Liver (tissue), 9 donors: ENCODE results near the gene CCL4L2. TPM values are rescaled to one million over a fixed set of nuclear protein-coding genes. Genes with fewer than 3 reads are reported as not detected.

Experiments used
- DNase-seq: peaks from one replicate; pipeline ENCODE4 v3.0.0-alpha.2; 2017; ENCODE audit warnings: low spot score
- H3K27ac ChIP-seq, 2 donors: one replicate each; pipeline ENCODE4 v1.7.0; 2013; ENCODE audit warnings: inconsistent platforms in 2 of 2, low read length in 2 of 2, control low read depth in 1 of 2, low read depth in 1 of 2, mild to moderate bottlenecking in 1 of 2
- H3K27me3 ChIP-seq, 4 donors: one replicate each; pipeline versions ENCODE4 v1.6.1 to v1.7.0; 2013; ENCODE audit warnings: low read length in 3 of 4, inconsistent platforms in 1 of 4, mild to moderate bottlenecking in 1 of 4, moderate library complexity in 1 of 4; ENCODE audit not compliant: control insufficient read depth in 4 of 4, insufficient read depth in 4 of 4
- H3K36me3 ChIP-seq, 4 donors: one replicate each; pipeline versions ENCODE4 v1.6.1 to v1.7.0; 2013; ENCODE audit warnings: low read length in 3 of 4, mild to moderate bottlenecking in 3 of 4, low read depth in 1 of 4, moderate library complexity in 1 of 4; ENCODE audit not compliant: control insufficient read depth in 4 of 4, insufficient read depth in 3 of 4
- H3K4me1 ChIP-seq, 4 donors: one replicate each; pipeline versions ENCODE4 v1.6.1 to v1.7.0; 2013; ENCODE audit warnings: low read length in 3 of 4, mild to moderate bottlenecking in 3 of 4, moderate library complexity in 1 of 4; ENCODE audit not compliant: control insufficient read depth in 4 of 4, insufficient read depth in 4 of 4
- H3K4me3 ChIP-seq, 3 donors: one replicate each; pipeline versions ENCODE4 v1.6.1 to v1.7.0; 2013; ENCODE audit warnings: low read length in 3 of 3, control low read depth in 1 of 3, low read depth in 1 of 3, mild to moderate bottlenecking in 1 of 3
- H3K9ac ChIP-seq, 2 donors: one replicate each; pipeline ENCODE4 v1.7.0; 2013; ENCODE audit warnings: low read length in 2 of 2, mild to moderate bottlenecking in 2 of 2, moderate library complexity in 2 of 2, control low read depth in 1 of 2, low read depth in 1 of 2
- H3K9me3 ChIP-seq, 4 donors: one replicate each; pipeline versions ENCODE4 v1.6.1 to v1.7.0; 2013; ENCODE audit warnings: low read length in 3 of 4; ENCODE audit not compliant: control insufficient read depth in 4 of 4
- ATF3 ChIP-seq: IDR thresholded peaks from 2 replicates; pipeline ENCODE4 v1.6.1; 2016; ENCODE audit warnings: antibody characterized with exemption
- CTCF ChIP-seq: fragments of 150-350 bp; IDR thresholded peaks from 2 replicates; pipeline ENCODE4 v1.5.1; 2017; ENCODE audit warnings: improper control_type of control experiment, low read depth, low read length; ENCODE audit not compliant: missing input control
- EGR1 ChIP-seq, 2 donors: IDR thresholded peaks; 2 replicates each; pipeline ENCODE4 v1.6.1; 2016 to 2018; ENCODE audit warnings: antibody characterized with exemption in 2 of 2, low read depth in 2 of 2
- FOXA1 ChIP-seq: IDR thresholded peaks from 2 replicates; pipeline ENCODE4 v1.6.1; 2016; ENCODE audit warnings: antibody characterized with exemption
- FOXA2 ChIP-seq: IDR thresholded peaks from 2 replicates; pipeline ENCODE4 v1.6.1; 2016; ENCODE audit warnings: antibody characterized with exemption
- GABPA ChIP-seq, 2 donors: IDR thresholded peaks in 1 of 2; conservative IDR thresholded peaks in 1 of 2; 2 replicates each; pipeline ENCODE4 v1.6.1; 2016; ENCODE audit warnings: antibody characterized with exemption in 2 of 2, mild to moderate bottlenecking in 1 of 2, moderate library complexity in 1 of 2
- HNF4A ChIP-seq, 2 donors: conservative IDR thresholded peaks; 2 replicates each; pipeline ENCODE4 v1.6.1; 2016; ENCODE audit warnings: antibody characterized with exemption in 2 of 2, mild to moderate bottlenecking in 2 of 2
- HNF4G ChIP-seq: IDR thresholded peaks from 2 replicates; pipeline ENCODE4 v1.6.1; 2016; ENCODE audit warnings: antibody characterized with exemption
- JUND ChIP-seq, 2 donors: IDR thresholded peaks; 2 replicates each; pipeline ENCODE4 v1.6.1; 2016; ENCODE audit warnings: antibody characterized with exemption in 2 of 2
- MAX ChIP-seq: IDR thresholded peaks from 2 replicates; pipeline ENCODE4 v1.6.1; 2016; ENCODE audit warnings: antibody characterized with exemption
- NR2F2 ChIP-seq: IDR thresholded peaks from 2 replicates; pipeline ENCODE4 v1.6.1; 2016; ENCODE audit warnings: antibody characterized with exemption
- RAD21 ChIP-seq, 2 donors: IDR thresholded peaks; 2 replicates each; pipeline ENCODE4 v1.6.1; 2016; ENCODE audit warnings: antibody characterized with exemption in 2 of 2, mild to moderate bottlenecking in 2 of 2
- REST ChIP-seq: IDR thresholded peaks from 2 replicates; pipeline ENCODE4 v1.6.1; 2016; ENCODE audit warnings: antibody characterized with exemption, mild to moderate bottlenecking
- RXRA ChIP-seq, 2 donors: IDR thresholded peaks; 2 replicates each; pipeline ENCODE4 v1.6.1; 2017 to 2018; ENCODE audit warnings: antibody characterized with exemption in 2 of 2, mild to moderate bottlenecking in 1 of 2
- SP1 ChIP-seq: IDR thresholded peaks from 2 replicates; pipeline ENCODE4 v1.6.1; 2018; ENCODE audit warnings: antibody characterized with exemption, mild to moderate bottlenecking
- TAF1 ChIP-seq: conservative IDR thresholded peaks from 2 replicates; pipeline ENCODE4 v1.6.1; 2016; ENCODE audit warnings: antibody characterized with exemption, mild to moderate bottlenecking
- YY1 ChIP-seq: IDR thresholded peaks from 2 replicates; pipeline ENCODE4 v1.6.1; 2016; ENCODE audit warnings: antibody characterized with exemption, mild to moderate bottlenecking
- ZBTB33 ChIP-seq: IDR thresholded peaks from 2 replicates; pipeline ENCODE4 v1.6.1; 2016; ENCODE audit warnings: antibody characterized with exemption
- WGBS: extraction: QIAGEN DNeasy Blood & Tissue Kit; methylation state at CpG from one replicate; pipeline ENCODE4 v1.1.7; 2013; 5-methylcytosine and 5-hydroxymethylcytosine counted together
- polyA plus RNA-seq, 2 donors: library from polyadenylated mRNA; stranded (reverse) in 1 of 2; unstranded in 1 of 2; fragments of 200-250 nt in 1 of 2; fragments of >200 nt in 1 of 2; fragmentation: Nextera tagmentation in 1 of 2; extraction: Ambion mirVana in 1 of 2; gene quantifications; one replicate each; pipeline versions ENCODE4 v1.2.1 to v1.2.3, GENCODE V29; 2013 to 2015
- total RNA-seq, 2 donors: library from RNA; depleted of rRNA; stranded (reverse); fragments of >200 nt; gene quantifications; one replicate each; pipeline ENCODE4 v1.2.3, GENCODE V29; 2014
- donor health status: healthy.
- donor health status: healthy.
- donor health status: healthy.
- donor health status: healthy.
- donor health status: healthy.

Gene CCL4L2
- total and polyA plus RNA-seq, 4 donors = 0.50 to 2.8 (median 1.1) TPM

- TF ChIP-seq MAX (no peak), EGR1 (IDR thresholded peaks at IDR 0.05; ENCODE audit: low read depth in 2 of 2) (no peak), FOXA1 (no peak), REST (no peak)
- Histone ChIP-seq H3K27ac (no peak overlapping the region), H3K27me3 (no peaks in the 10 kb centered on the region), H3K4me3 (no peak overlapping the region), H3K36me3 (no peaks in the 10 kb centered on the region), H3K9ac (no peak overlapping the region), H3K4me1 (no peaks in the 10 kb centered on the region), H3K9me3 (no peaks in the 10 kb centered on the region)
- WGBS = 66% methylated on average over 4 of the region's 4 CpGs
- DNase-seq = no peak
Observed at GRCh38 chr17:36212272-36212605, 1.4 kb downstream of the CCL4L2 start.

GRCh38 chr17:36212966-36213365 is 2.1 kb downstream of the CCL4L2 start:
- H3K4me3 ChIP-seq = no peak overlapping the region
- no peak overlapping the region for H3K9ac ChIP-seq
- no peaks in the 10 kb centered on the region for H3K9me3 ChIP-seq
- H3K27me3 ChIP-seq = no peaks in the 10 kb centered on the region
- H3K27ac ChIP-seq = no peak overlapping the region
- TF ChIP-seq HNF4A (conservative IDR thresholded peaks at IDR 0.05) (no peak), CTCF (no peak), RXRA (IDR thresholded peaks at IDR 0.05) (no peak), RAD21 (IDR thresholded peaks at IDR 0.05) (no peak), HNF4G (no peak), YY1 (no peak), GABPA (IDR thresholded peaks at IDR 0.05 in 1 of 2, conservative IDR thresholded peaks at IDR 0.05 in 1 of 2) (no peak), ATF3 (no peak), ZBTB33 (no peak), NR2F2 (no peak), EGR1 (IDR thresholded peaks at IDR 0.05; ENCODE audit: low read depth in 2 of 2) (no peak), FOXA2 (no peak), MAX (no peak), JUND (IDR thresholded peaks at IDR 0.05) (no peak), REST (no peak), SP1 (no peak), TAF1 (no peak), FOXA1 (no peak)
- H3K36me3 ChIP-seq = no peaks in the 10 kb centered on the region
- 88% methylated on average over 3 of the region's 3 CpGs for WGBS
- no peaks in the 10 kb centered on the region for H3K4me1 ChIP-seq
- DNase-seq = no peak
